Head of caudate nucleus (tissue), 42 donors: ENCODE measurements around the gene FOXF1.

Experiments
- DNase-seq, 42 donors: peaks; one replicate each; pipeline versions ENCODE4 v3.0.0 to v3.0.0-alpha.2; 2020 to 2021; ENCODE audit warnings: mixed read lengths in 7 of 42
- intact Hi-C: fragments of 100-400 bp; cut with DNase I; formaldehyde crosslinking; loops from one replicate; pipeline ENCODE4 v1.15.0; 2022

Gene FOXF1

GRCh38 chr16:86510465-86511261 is at the start of gene FOXF1:
TSS of gene FOXF1 (plus strand) at chr16:86510527. CDS start at chr16:86510570, 43 bp downstream.
- intact Hi-C loops = no loop called here
- no peak for DNase-seq

DNA sequence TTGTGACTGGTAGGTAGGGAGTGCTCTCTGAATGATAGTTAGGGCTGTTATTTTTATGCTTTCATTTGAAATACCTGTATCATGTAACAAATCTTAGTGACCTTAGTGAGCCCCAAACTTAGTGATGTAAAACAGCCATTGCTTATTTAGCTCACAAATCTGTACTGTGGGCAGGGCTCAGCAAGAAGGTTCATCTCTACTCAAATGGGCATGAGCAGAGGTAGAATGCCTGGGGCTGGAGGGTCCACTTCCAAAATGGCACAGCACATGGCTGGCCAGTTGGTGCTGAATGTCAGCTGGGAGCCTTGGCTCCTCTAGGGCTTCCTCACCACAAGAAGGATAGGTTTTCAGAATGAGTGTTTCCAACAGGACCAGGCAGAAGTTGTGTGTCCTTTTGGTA is 49.3 kb upstream of the FOXF1 start:
- intact Hi-C loops = no loop called here
- DNase-seq = no peak

GRCh38 chr16:86462334-86463084 is 47.8 kb upstream of the FOXF1 start:
- intact Hi-C loops = no loop called here

DNA sequence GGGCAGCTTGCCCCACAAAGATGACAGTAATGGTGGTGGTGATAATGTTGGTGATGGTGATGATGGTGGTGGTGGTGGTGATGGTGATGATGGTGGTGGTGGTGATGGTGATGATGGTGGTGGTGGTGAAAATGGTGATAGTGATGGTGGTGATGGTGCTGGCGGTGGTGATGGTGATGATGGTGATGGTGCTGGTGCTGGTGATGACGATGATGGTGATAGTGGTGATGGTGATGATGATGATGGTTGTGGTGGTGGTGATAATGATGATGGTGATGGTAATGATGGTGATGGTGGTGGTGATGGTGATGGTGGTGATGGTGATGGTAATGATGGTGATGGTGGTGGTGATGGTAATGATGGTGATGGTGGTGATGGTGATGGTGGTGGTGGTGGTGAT is 46.3 kb upstream of the FOXF1 start:
- intact Hi-C loops = no loop called here
- DNase-seq = no peak

More at GRCh38 chr16:86462334-86463084, 47.8 kb upstream of the FOXF1 start:
- no peak for DNase-seq

DNA sequence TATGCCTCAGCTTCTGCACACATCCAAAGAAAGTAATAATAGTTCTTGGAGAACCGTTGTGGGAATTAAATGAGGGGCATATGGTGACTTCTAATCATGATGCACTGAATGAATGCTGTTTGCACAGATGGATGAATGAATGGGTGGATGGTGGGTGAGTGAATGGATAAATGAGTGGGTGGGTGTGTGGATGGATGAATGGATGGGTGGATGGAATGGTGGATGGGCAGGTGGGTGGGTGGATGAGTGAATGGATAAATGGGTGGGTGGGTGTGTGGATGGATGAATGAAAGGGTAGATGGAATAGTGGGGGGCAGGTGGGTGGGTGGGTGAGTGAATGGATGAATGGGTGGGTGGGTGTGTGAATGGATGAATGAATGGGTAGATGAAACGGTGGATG is 44.9 kb upstream of the FOXF1 start:
- DNase-seq = no peak
- intact Hi-C loops = no loop called here

- no peak for DNase-seq
- intact Hi-C loops = no loop called here
Observed at GRCh38 chr16:86466696-86467406, 43.5 kb upstream of the FOXF1 start.

- intact Hi-C loops = no loop called here
- no peak for DNase-seq
Observed at GRCh38 chr16:86467490-86467889, 42.8 kb upstream of the FOXF1 start.

DNA sequence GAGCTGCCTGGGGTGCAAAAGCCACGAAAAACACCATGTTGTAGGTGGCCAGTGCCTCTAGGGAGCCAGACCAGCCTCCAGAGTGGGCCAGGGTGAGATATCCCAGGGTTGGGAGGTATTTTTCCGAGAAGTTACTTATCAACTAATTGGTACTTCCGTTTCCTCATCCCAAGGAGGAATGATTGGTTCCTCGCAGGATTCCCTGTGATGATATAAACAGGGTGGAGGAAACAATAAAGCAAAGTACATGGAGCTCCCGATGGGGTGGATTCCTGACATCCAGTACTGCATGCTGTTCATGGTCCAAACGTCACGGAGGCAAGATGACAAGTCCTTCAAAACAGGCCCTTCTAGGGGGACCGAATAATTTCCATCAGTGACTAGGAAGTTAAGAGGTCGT is 39.4 kb upstream of the FOXF1 start:
- intact Hi-C loops = no loop called here
- no peak for DNase-seq

DNA sequence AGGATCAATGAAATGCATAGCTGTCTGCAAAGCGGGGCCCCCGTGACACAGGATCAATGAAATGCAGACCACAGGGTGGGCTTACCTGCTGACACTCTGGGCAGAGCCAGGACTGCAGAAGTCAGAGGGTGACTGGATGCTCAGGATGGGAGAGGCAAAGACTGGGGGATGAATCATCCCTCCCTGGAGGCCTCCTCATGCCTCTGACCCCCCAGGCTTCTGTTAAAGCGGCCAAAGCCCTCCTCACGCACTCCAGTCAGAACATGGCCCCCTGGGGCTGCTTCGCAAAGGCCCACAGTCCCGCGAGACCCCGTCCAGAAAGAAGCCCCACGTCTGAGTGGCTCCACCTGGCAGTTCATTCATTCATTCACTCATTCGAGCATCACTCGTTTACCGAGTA is 38.4 kb upstream of the FOXF1 start:
- DNase-seq = no peak
- intact Hi-C loops = no loop called here

DNA sequence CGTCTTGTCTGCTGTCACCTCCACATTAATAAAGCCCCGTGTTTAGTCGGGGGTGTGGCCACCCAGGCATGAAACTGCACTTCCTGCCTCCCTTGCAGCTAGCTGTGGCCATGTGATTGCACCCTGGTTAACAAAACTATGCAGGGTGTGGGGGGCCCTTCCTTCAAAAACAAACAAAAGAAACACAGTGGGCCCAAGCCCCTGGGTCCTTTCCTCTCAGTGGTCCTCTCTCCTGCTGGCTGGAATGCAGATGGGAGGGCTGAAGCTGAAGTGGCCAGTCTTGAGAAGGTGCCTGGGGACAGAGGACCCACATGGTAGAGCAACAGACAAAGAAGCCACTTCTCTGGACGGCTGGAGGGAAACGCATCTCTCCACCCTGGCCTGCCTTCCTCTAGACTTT is 38.0 kb upstream of the FOXF1 start:
- no peak for DNase-seq
- intact Hi-C loops = no loop called here

DNA sequence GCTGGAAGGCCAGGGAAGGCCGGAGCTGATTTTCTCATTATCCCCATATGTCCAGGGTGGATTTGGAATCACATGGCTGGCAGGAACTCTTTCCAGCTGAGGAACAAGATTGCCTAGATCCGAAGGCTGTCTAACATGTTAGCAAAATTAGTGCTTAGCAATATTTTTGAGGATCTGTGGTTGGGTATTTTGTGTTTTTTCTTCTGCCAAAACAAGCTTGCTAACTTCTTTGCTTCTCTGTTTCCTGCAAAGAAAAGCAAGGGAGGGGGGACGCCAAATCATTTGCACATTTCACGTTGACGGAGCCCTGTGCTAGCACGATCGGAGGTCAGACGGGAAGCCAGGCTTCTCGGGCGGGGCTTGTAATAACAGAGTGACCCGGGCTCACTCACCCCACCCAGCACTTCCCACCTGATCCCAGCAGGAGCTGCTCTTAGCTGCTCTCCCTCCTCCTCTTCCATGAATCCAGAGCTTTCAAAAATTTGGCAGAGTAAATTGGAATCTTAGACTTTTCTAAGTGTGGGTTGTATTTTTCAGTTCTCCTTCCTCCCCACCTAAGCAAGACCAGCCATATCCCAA is 33.3 kb upstream of the FOXF1 start:
- intact Hi-C loops = no loop called here
- no peak for DNase-seq

DNA sequence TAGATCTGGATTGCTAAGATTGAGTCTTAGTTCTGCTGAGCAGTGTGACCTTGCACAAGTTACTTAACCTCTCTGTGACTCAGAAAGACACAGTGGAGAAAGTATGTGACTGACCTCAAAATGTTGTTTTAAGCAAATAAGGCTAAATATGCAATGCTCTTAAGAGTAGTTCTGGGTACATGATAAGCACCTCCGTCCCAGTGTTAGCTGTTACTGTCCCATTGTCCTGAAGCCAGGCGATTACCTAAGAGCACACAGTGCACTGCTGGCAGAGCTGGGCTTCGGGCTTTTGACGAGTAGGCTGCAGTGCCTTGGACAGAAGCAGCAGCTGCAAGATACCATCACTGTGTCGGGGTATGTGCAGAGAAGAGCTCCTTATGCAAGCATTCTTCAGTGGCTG is 32.7 kb upstream of the FOXF1 start:
- no peak for DNase-seq
- intact Hi-C loops = no loop called here

GRCh38 chr16:86478779-86479178 is 31.5 kb upstream of the FOXF1 start:
- DNase-seq = no peak

GRCh38 chr16:86479419-86479818 is 30.9 kb upstream of the FOXF1 start:
- no peak for DNase-seq
- intact Hi-C loops = no loop called here

More at GRCh38 chr16:86478779-86479178, 31.5 kb upstream of the FOXF1 start:
- intact Hi-C loops = no loop called here

GRCh38 chr16:86480444-86480843 is 29.9 kb upstream of the FOXF1 start:
- peak in 41 of 42 donors; percentile 19 to 81 (median 50) for DNase-seq
- intact Hi-C loops = no loop called here

GRCh38 chr16:86481607-86482006 is 28.7 kb upstream of the FOXF1 start:
- intact Hi-C loops = no loop called here
- no peak for DNase-seq

- intact Hi-C loops = no loop called here
- DNase-seq = no peak
Observed at GRCh38 chr16:86484240-86484639, 26.1 kb upstream of the FOXF1 start.

DNA sequence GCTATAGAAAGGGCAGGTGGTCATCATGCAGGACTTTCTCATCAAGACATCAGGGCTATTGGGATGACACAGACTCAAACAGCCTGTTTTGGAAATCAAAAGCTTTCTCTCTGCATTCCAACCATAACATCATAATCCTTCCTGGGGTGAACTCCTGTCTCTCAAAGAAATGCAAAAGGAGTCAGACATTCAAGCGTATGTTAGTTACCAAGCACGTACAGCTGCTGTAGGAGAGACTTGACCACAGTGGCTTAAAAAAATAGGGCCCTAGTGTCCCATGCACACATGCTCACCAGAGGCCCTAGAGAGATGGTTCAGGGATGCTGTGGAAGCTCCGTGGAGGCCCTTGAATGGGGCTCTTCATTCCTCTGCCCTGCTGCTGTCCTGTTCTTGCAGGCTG is 24.6 kb upstream of the FOXF1 start:
- DNase-seq = no peak
- intact Hi-C loops = no loop called here

DNA sequence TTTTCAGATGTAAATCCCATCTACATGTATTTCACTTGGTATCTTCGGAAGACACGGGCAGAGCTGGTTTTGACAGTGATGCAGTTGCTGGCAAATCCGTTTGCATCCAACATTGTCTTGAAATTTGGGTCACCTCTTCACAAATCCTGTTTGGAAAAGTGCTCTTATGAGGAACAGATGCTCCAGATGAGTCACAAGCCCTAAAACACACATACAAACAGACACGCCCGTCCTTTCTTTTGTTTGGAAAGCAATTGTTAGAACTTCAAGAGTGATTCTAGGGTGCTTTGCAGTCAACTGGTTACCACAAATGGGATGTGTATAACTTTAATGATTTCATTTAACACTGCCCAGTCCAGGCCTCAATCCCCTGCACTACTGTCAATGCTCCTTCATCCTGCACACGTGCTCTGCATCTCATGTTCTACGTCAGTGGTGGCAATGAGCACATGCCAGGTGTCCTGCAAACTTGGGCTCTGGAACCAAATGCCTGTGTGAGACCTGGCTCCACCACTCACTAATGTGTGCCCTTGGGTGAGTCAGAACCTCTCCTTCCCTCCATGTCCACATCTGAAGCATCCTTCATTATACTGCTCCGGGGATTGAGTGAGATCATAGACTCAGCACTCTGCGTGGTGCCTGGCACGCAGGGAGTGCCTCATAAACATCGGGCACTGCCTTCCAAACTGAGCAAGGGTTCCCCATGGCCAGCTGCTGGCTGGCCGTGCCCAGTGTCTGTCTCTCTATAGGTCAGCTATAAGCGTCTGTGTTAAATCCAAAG is 19.3 kb upstream of the FOXF1 start:
- peak in 12 of 42 donors; percentile 17 to 53 (median 32) for DNase-seq
- intact Hi-C loops = no loop called here
